HEK293 (cell line): ENCODE measurements around the gene ATP10D.
"Not testable (repeated sequence)": the region's sequence is repeated elsewhere in the genome, so short reads cannot be mapped to it uniquely, and the experiment has no call there.

Experiments
- CTCF ChIA-PET: fragments of 350-600 bp; formaldehyde crosslinking; extraction: SDS; loops from one replicate; lab custom pipeline; 2021; ENCODE audit warnings: antibody characterized with exemption; lab: Yijun Ruan, JAX
- POLR2A ChIA-PET: fragments of 300-600 bp; formaldehyde crosslinking; extraction: SDS; loops from one replicate; lab custom pipeline; 2020; ENCODE audit warnings: antibody characterized with exemption, inconsistent platforms; lab: Yijun Ruan, JAX
- H3K27ac ChIP-seq: fragments of 200-500 bp; sonication (Bioruptor generic); 2 replicates; pipeline ENCODE4 v1.5.1; 2014; ENCODE audit warnings: low read depth, low read length, control low read depth, inconsistent platforms; ENCODE audit errors: extremely low read depth
- H3K36me3 ChIP-seq, 2 experiments: fragments of 200-500 bp in 1 of 2; sonication (Bioruptor generic) in 1 of 2; 1 replicate in 1 of 2; 2 replicates in 1 of 2; pipeline ENCODE4 v1.5.1; 2014 to 2017; ENCODE audit warnings: inconsistent platforms in 2 of 2, low read length in 2 of 2; ENCODE audit not compliant: control insufficient read depth in 2 of 2, insufficient read depth in 1 of 2
- H3K4me1 ChIP-seq: fragments of 200-500 bp; sonication (Bioruptor generic); 2 replicates; pipeline ENCODE4 v1.5.1; 2014; ENCODE audit warnings: mild to moderate bottlenecking, low read length, inconsistent platforms; ENCODE audit not compliant: control insufficient read depth, insufficient read depth
- H3K4me3 ChIP-seq: 2 replicates; pipeline ENCODE4 v1.5.1; 2011; ENCODE audit warnings: low read depth, mild to moderate bottlenecking, control low read depth, low read length, moderate library complexity
- H3K9me3 ChIP-seq: fragments of 200-500 bp; sonication (Bioruptor generic); 2 replicates; pipeline ENCODE4 v1.5.1; 2014; ENCODE audit warnings: low read depth, low read length, inconsistent platforms; ENCODE audit not compliant: control insufficient read depth, insufficient read depth
- ZBTB8A ChIP-seq: fragments of 450-650 bp; formaldehyde crosslinking; IDR thresholded peaks from 2 replicates; pipeline ENCODE4 v1.5.1; 2016; ENCODE audit warnings: missing biosample characterization, missing genetic modification characterization
- ZFP3 ChIP-seq: fragments of 450-650 bp; formaldehyde crosslinking; IDR thresholded peaks from 2 replicates; pipeline ENCODE4 v1.5.1; 2016; ENCODE audit warnings: low read depth, missing biosample characterization, missing genetic modification characterization
- ZNF2 ChIP-seq: fragments of 450-650 bp; formaldehyde crosslinking; IDR thresholded peaks from 2 replicates; pipeline ENCODE4 v1.5.1; 2016; ENCODE audit warnings: missing biosample characterization, missing genetic modification characterization
- ZNF350 ChIP-seq: fragments of 450-650 bp; formaldehyde crosslinking; IDR thresholded peaks from 2 replicates; pipeline ENCODE4 v1.5.0; 2017; ENCODE audit warnings: missing biosample characterization, mild to moderate bottlenecking, missing genetic modification characterization
- ZNF394 ChIP-seq: fragments of 450-650 bp; formaldehyde crosslinking; IDR thresholded peaks from 2 replicates; pipeline ENCODE4 v1.5.1; 2016; ENCODE audit warnings: missing biosample characterization, missing genetic modification characterization, mild to moderate bottlenecking, moderate library complexity, borderline replicate concordance
- ZNF830 ChIP-seq: fragments of 450-650 bp; IDR thresholded peaks from 2 replicates; pipeline ENCODE4 v1.5.0; 2018; ENCODE audit warnings: missing biosample characterization, missing genetic modification characterization, low read depth, mild to moderate bottlenecking, moderate library complexity
- ZSCAN23 ChIP-seq: fragments of 450-650 bp; formaldehyde crosslinking; IDR thresholded peaks from 2 replicates; pipeline ENCODE4 v1.5.1; 2016; ENCODE audit warnings: missing biosample characterization, missing genetic modification characterization
- TF ChIP-seq, protein P1 (sequence below): fragments of 450-650 bp; formaldehyde crosslinking; IDR thresholded peaks from 2 replicates; pipeline ENCODE4 v1.5.1; 2016; ENCODE audit warnings: missing biosample characterization, missing genetic modification characterization, low read depth
- TF ChIP-seq, protein P2 (sequence below): fragments of 450-650 bp; formaldehyde crosslinking; IDR thresholded peaks from 2 replicates; pipeline ENCODE4; 2016; ENCODE audit warnings: missing biosample characterization, missing genetic modification characterization
- TF ChIP-seq, protein P3 (sequence below): fragments of 450-650 bp; formaldehyde crosslinking; conservative IDR thresholded peaks from 2 replicates; pipeline ENCODE4 v1.5.1; 2016; ENCODE audit warnings: low read depth, missing biosample characterization, missing genetic modification characterization
- TF ChIP-seq, protein P4 (sequence below): fragments of 450-650 bp; IDR thresholded peaks from 2 replicates; pipeline ENCODE4 v1.5.1; 2018; ENCODE audit warnings: missing biosample characterization, mild to moderate bottlenecking, missing genetic modification characterization

ATP10D gene

DNA sequence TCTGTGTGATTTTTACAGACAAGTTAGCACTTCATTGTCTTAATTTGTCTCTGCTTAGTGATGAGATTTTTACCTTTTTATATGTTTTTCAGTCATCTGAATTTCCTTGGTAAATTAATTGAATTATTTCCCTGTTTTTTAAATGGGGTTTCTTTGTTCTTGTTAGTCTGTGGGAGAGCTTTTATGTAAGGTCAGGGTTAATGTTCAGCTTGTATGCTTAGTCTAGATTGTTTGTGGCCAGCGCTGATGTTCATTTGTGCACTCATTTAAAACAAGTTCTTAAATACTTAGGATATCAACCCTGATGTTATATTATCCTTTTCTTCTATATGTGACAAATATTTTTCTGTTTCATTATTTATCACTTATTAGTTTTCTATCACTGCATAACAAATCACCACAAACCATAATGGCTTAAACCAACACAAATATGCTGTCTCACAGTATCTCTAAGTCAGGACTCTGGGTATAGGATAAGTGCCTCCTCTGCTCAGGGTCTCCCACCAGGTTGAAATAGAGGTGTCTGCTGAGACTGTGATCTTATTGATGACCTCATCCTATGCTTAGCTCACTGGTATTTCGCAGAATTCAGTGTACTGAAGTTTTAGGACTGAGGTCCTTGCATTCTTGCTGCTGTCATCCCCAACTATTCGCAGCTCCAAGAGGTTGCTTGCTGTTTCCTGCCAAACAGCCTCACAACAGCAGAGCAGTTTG, 53.2 kb downstream of the ATP10D start:
- CTCF ChIA-PET: interaction anchor here (1.5 kb wide), 1 partner anchor 25 kb away, joined by 5 read pairs; no protein-coding TSS in a partner anchor
- TF ChIP-seq ZBTB8A: no peak
- TF ChIP-seq, protein P1, sequence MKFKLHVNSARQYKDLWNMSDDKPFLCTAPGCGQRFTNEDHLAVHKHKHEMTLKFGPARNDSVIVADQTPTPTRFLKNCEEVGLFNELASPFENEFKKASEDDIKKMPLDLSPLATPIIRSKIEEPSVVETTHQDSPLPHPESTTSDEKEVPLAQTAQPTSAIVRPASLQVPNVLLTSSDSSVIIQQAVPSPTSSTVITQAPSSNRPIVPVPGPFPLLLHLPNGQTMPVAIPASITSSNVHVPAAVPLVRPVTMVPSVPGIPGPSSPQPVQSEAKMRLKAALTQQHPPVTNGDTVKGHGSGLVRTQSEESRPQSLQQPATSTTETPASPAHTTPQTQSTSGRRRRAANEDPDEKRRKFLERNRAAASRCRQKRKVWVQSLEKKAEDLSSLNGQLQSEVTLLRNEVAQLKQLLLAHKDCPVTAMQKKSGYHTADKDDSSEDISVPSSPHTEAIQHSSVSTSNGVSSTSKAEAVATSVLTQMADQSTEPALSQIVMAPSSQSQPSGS: 0 out of 2 replicates have a peak, but pooled peaks have one; percentile 15
- TF ChIP-seq, all 188 proteins: peak for 1
- POLR2A ChIA-PET: no interaction called here

DNA sequence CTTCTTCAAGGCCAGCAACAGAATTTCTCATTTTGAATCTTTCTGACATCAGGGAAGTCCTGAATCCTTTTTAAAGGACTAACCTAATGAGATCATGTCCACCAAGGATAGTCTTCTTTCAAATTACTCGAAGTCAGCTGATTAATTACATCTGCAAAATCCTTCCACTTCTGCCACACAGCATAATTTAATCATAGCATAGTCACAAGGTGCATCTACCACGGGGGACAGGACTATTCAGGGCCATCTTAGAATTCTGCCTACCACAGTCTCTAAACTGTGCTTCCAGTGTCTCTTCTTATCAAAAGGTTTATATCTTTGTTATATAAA, 53.7 kb downstream of the ATP10D start:
- Histone ChIP-seq H3K4me1 (no peaks in the 10 kb centered on the region), H3K4me3 (no peak overlapping the region), H3K36me3 (no peaks in the 10 kb centered on the region), H3K27ac (no peak overlapping the region), H3K9me3 (no peaks in the 10 kb centered on the region)
- TF ChIP-seq ZFP3 (no peak), ZNF2 (tag by site-specific recombination) (no peak), ZSCAN23 (tag by site-specific recombination) (no peak)
- TF ChIP-seq, protein P2, sequence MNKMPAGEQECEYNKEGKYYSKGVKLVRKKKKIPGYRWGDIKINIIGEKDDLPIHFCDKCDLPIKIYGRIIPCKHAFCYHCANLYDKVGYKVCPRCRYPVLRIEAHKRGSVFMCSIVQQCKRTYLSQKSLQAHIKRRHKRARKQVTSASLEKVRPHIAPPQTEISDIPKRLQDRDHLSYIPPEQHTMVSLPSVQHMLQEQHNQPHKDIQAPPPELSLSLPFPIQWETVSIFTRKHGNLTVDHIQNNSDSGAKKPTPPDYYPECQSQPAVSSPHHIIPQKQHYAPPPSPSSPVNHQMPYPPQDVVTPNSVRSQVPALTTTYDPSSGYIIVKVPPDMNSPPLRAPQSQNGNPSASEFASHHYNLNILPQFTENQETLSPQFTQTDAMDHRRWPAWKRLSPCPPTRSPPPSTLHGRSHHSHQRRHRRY (tag by site-specific recombination): no peak
- TF ChIP-seq, protein P3, sequence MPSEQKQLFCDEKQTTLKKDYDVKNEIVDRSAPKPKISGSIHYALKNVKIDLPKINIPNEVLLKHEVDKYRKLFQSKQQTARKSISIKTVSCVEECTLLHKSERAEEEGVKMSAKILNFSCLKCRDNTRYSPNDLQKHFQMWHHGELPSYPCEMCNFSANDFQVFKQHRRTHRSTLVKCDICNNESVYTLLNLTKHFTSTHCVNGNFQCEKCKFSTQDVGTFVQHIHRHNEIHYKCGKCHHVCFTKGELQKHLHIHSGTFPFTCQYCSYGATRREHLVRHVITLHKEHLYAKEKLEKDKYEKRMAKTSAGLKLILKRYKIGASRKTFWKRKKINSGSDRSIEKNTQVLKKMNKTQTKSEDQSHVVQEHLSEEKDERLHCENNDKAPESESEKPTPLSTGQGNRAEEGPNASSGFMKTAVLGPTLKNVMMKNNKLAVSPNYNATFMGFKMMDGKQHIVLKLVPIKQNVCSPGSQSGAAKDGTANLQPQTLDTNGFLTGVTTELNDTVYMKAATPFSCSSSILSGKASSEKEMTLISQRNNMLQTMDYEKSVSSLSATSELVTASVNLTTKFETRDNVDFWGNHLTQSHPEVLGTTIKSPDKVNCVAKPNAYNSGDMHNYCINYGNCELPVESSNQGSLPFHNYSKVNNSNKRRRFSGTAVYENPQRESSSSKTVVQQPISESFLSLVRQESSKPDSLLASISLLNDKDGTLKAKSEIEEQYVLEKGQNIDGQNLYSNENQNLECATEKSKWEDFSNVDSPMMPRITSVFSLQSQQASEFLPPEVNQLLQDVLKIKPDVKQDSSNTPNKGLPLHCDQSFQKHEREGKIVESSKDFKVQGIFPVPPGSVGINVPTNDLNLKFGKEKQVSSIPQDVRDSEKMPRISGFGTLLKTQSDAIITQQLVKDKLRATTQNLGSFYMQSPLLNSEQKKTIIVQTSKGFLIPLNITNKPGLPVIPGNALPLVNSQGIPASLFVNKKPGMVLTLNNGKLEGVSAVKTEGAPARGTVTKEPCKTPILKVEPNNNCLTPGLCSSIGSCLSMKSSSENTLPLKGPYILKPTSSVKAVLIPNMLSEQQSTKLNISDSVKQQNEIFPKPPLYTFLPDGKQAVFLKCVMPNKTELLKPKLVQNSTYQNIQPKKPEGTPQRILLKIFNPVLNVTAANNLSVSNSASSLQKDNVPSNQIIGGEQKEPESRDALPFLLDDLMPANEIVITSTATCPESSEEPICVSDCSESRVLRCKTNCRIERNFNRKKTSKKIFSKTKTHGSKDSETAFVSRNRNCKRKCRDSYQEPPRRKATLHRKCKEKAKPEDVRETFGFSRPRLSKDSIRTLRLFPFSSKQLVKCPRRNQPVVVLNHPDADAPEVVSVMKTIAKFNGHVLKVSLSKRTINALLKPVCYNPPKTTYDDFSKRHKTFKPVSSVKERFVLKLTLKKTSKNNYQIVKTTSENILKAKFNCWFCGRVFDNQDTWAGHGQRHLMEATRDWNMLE (tag by site-specific recombination): no peak
- CTCF ChIA-PET: no interaction called here
- POLR2A ChIA-PET: no interaction called here

More for the DNA sequence above, 53.2 kb downstream of the ATP10D start:
- Histone ChIP-seq H3K4me1 (no peaks in the 10 kb centered on the region), H3K9me3 (no peaks in the 10 kb centered on the region), H3K36me3 (no peaks in the 10 kb centered on the region), H3K4me3 (no peak overlapping the region), H3K27ac (no peak overlapping the region)

DNA sequence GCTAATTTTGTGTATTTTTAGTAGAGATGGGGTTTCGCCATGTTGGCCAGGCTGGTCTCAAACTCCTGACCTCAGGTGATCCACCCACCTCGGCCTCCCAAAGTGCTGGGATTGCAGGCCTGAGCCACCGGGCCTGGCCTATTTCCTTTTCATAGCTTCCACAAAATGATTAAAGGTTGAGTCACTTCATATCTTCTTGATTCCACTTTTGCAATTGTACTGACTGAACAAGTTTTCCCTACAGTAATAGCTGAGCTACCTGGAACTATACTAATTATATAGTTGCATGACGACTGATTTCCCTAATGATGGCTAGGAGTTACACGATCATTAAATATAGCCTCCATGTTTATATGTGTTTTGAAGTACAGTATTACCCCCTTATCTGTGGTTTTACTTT, 57.6 kb downstream of the ATP10D start:
- H3K27ac ChIP-seq, H3K36me3 ChIP-seq, H3K4me1 ChIP-seq, CTCF ChIA-PET, H3K4me3 ChIP-seq, H3K9me3 ChIP-seq: not testable (repeated sequence)
- POLR2A ChIA-PET: interaction anchor here (1.5 kb wide), 1 partner anchor 58 kb away, joined by 4 read pairs; the partner anchor contains the start of gene ATP10D

DNA sequence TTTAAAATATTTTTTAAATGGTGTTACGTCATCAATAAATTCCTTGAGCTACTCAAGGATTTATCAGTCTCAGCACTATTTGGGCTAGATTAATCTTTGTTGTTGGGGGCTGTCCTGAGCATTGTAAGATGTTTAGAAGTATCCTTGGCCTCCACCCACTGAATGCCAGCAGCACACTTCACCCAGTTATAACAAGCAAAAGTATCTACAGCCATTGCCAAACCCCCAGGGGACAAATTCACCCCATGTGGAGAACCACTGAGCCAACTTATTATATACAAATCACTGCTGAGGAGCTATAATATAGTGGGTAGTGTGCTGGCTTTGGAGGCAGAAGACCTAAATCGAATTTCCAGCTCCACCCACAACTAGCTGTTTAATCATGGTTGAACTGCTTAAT, 58.3 kb downstream of the ATP10D start:
- no peaks in the 10 kb centered on the region for H3K36me3 ChIP-seq

More for the DNA sequence above, 58.3 kb downstream of the ATP10D start:
- Histone ChIP-seq H3K27ac (no peak overlapping the region), H3K4me1 (no peaks in the 10 kb centered on the region), H3K4me3 (no peak overlapping the region), H3K9me3 (no peaks in the 10 kb centered on the region)
- ChIA-PET POLR2A (interaction anchor here (1.5 kb wide), 1 partner anchor 58 kb away, joined by 4 read pairs; the partner anchor contains the start of gene ATP10D), CTCF (no interaction called here)
- TF ChIP-seq ZNF830 (tag by site-specific recombination) (no peak), ZNF350 (tag by site-specific recombination) (no peak), ZNF394 (tag by site-specific recombination) (no peak)
- TF ChIP-seq, protein P3 (tag by site-specific recombination): no peak
- TF ChIP-seq, protein P4, sequence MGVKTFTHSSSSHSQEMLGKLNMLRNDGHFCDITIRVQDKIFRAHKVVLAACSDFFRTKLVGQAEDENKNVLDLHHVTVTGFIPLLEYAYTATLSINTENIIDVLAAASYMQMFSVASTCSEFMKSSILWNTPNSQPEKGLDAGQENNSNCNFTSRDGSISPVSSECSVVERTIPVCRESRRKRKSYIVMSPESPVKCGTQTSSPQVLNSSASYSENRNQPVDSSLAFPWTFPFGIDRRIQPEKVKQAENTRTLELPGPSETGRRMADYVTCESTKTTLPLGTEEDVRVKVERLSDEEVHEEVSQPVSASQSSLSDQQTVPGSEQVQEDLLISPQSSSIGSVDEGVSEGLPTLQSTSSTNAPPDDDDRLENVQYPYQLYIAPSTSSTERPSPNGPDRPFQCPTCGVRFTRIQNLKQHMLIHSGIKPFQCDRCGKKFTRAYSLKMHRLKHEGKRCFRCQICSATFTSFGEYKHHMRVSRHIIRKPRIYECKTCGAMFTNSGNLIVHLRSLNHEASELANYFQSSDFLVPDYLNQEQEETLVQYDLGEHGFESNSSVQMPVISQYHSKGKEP: no peak
